ENCODE measurements around the gene SRGN. TPM values are rescaled to one million over a fixed set of nuclear protein-coding genes. Genes with fewer than 3 reads are reported as not detected.

The SRGN gene
- total RNA-seq, 4 donors from 2014 or later, result 30.7 to 140 (median 40.3) TPM

- DNase-seq, result no peak
- no peaks in the 10 kb centered on the region for H3K27me3 ChIP-seq
- H3K4me1 ChIP-seq, result no peaks in the 10 kb centered on the region
- no peak overlapping the region for H3K27ac ChIP-seq
- TF ChIP-seq POLR2A (IDR thresholded peaks at IDR 0.05) (no peak), CTCF (IDR thresholded peaks at IDR 0.05) (no peak)
- no peaks in the 10 kb centered on the region for H3K36me3 ChIP-seq
- 71 to 74% methylated on average over 3 of the region's 3 CpGs for WGBS, 2 donors
- no peak overlapping the region for H3K4me3 ChIP-seq (replicated peaks in 1 of 3)
- no peaks in the 10 kb centered on the region for H3K9me3 ChIP-seq
- intact Hi-C loops (cut with DNase I), result no loop called here
Observed at GRCh38 chr10:69051303-69051702, 36.6 kb upstream of the SRGN start.

GRCh38 chr10:69051710-69052487 lies 36.0 kb upstream of the SRGN start:
- no peak for TF ChIP-seq CTCF (IDR thresholded peaks at IDR 0.05)
- no peak for TF ChIP-seq POLR2A (IDR thresholded peaks at IDR 0.05)
- intact Hi-C loops (cut with DNase I), result no loop called here
- Histone ChIP-seq H3K36me3 (no peaks in the 10 kb centered on the region), H3K4me3 (replicated peaks in 1 of 3) (no peak overlapping the region), H3K9me3 (no peaks in the 10 kb centered on the region), H3K27me3 (no peaks in the 10 kb centered on the region), H3K4me1 (no peaks in the 10 kb centered on the region), H3K27ac (no peak overlapping the region)
- DNase-seq, result no peak
- WGBS, 2 donors, result 76 to 83% methylated on average over 10 of the region's 10 CpGs

GRCh38 chr10:69052736-69053135 lies 35.2 kb upstream of the SRGN start:
- Histone ChIP-seq H3K27me3 (no peaks in the 10 kb centered on the region), H3K27ac (no peak overlapping the region), H3K4me1 (no peaks in the 10 kb centered on the region), H3K36me3 (no peaks in the 10 kb centered on the region), H3K9me3 (no peaks in the 10 kb centered on the region), H3K4me3 (replicated peaks in 1 of 3) (no peak overlapping the region)
- 78 to 85% methylated on average over 6 of the region's 6 CpGs for WGBS, 2 donors
- intact Hi-C loops (cut with DNase I), result no loop called here
- DNase-seq, result no peak
- no peak for TF ChIP-seq CTCF (IDR thresholded peaks at IDR 0.05)

- DNase-seq, result no peak
- intact Hi-C loops (cut with DNase I), result no loop called here
- Histone ChIP-seq H3K4me3 (replicated peaks in 1 of 3) (no peak overlapping the region), H3K36me3 (no peaks in the 10 kb centered on the region), H3K27ac (no peak overlapping the region), H3K9me3 (no peaks in the 10 kb centered on the region), H3K27me3 (no peaks in the 10 kb centered on the region), H3K4me1 (no peaks in the 10 kb centered on the region)
- TF ChIP-seq POLR2A (IDR thresholded peaks at IDR 0.05) (no peak), CTCF (IDR thresholded peaks at IDR 0.05) (no peak)
- 83 to 93% methylated on average over 2 of the region's 2 CpGs for WGBS, 2 donors
Observed at GRCh38 chr10:69055241-69055640, 32.7 kb upstream of the SRGN start.

- intact Hi-C loops (cut with DNase I), result no loop called here
- whole genome bisulfite sequencing, 2 donors, result 57 to 68% methylated on average over 7 of the region's 7 CpGs
- H3K27me3 ChIP-seq, result no peaks in the 10 kb centered on the region
- TF ChIP-seq POLR2A (IDR thresholded peaks at IDR 0.05) (no peak), CTCF (IDR thresholded peaks at IDR 0.05) (no peak)
- H3K36me3 ChIP-seq, result no peaks in the 10 kb centered on the region
- no peaks in the 10 kb centered on the region for H3K9me3 ChIP-seq
- no peak overlapping the region for H3K27ac ChIP-seq
- no peak overlapping the region for H3K4me3 ChIP-seq (replicated peaks in 1 of 3)
- no peak for DNase-seq
- H3K4me1 ChIP-seq, result no peaks in the 10 kb centered on the region
Observed at GRCh38 chr10:69056129-69056528, 31.8 kb upstream of the SRGN start.

All from thyroid gland (tissue), 4 donors.